Renal cortical epithelial cell (primary cell): ENCODE data around the gene CKS2. TPM values are rescaled to one million over a fixed set of nuclear protein-coding genes. Genes with fewer than 3 reads are reported as not detected.
"Not testable (repeated sequence)": the region's sequence is repeated elsewhere in the genome, so short reads cannot be mapped to it uniquely, and the experiment has no call there.

ENCODE experiments used
- DNase-seq: peaks from one replicate; pipeline ENCODE4 v3.0.0-alpha.2; 2011; ENCODE audit warnings: low read depth
- total RNA-seq: library from RNA; depleted of rRNA; stranded (reverse); fragments of >200 nt; gene quantifications from 2 replicates; pipeline ENCODE4 v1.2.3, GENCODE V29; 2014

The CKS2 gene
- total RNA-seq, result 69.7 and 208 TPM in 2 replicates

DNA sequence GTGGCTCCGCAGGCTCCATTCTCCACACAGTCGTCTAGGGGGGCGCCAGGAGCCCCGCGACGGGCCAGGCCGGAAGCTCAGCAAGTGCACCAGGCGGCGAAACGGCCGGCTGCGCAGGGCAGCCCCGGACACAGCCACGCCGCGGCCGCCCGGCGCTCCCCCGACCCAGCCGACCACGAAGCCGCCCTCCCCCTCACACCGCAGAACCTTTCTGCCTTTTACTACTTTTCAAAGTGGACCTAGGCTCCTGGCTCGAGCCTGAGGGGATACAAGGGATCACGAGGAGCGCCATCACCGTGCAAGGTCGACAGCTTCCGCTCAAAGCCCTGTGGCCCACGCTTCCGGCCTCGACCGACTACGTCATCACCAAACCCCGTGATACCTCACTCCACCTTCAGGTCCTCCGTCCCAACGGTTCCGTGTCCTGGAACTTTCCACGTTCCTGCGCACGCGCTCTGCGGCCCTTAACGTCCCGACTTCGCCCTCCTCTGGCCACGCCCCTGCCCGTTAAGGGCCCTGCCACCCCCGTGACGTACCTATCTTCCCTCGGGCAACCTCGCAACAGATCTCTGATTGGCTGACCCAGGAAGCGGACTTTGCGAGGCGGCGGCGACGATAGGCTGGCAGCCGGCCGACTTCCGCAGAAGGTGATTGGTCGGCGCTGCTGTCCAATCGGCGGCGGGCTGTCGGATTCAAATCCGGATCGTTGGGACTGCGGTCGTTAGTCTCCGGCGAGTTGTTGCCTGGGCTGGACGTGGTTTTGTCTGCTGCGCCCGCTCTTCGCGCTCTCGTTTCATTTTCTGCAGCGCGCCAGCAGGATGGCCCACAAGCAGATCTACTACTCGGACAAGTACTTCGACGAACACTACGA, at the start of gene CKS2:
TSS of gene CKS2 (plus strand) at position 721 of the 871 bp plus-strand sequence. CDS start at position 819, 98 bp downstream.
- DNase-seq, result peak; percentile 99

DNA sequence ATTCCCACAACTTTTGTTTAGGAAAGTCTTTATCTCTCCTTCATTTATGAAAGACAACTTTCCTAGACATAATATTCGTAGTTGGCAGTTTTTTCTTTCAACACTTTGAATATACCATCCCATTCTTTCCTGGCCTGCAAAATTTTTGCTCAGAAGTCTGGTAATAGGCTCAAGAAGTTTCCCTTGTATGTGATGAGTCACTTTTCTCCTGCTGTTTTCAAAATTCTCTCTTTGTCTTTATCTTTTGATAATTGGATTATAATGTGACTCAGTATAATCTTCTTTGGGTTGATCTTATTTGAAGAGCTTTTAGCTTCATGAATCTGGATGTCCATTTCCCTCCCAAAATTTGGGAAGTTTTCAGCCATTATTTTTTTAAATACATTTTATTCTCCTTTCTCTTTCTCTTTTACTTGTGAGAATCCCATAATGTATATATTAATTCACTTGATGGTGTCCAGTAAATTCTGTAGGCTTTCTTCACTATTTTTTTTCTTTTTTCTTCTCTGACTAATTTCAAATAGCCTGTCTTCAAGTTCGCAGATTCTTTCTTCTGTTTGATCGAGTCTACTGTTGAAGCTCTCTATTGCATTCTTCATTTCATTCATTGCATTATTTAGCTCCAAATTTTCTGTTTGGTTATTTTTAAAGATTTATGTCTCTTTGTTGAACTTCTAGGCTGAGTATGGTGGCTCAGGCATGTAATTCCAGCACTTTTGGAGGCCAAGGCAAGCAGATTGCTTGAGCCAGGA, 37.3 kb upstream of the CKS2 start:
- no peak for DNase-seq

DNA sequence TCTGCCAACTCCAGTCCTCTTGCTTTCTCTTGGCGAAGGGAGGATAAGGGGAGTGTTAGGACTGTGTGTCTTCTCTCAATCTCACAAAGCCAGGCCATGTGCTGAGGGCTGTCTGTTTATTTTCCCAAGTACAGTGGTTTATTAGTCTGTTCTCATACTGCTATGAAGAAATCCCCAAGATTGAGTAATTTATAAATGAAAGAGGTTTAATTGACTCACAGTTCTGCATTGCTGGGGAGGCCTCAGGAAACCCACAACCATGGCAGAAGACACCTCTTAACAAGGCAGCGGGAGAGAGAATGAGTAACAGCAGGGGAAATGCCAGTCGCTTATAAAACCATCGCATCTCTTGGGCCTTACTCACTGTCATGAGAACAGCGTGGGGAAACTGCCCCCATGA, 36.2 kb upstream of the CKS2 start:
- peak; percentile 92 for DNase-seq

DNA sequence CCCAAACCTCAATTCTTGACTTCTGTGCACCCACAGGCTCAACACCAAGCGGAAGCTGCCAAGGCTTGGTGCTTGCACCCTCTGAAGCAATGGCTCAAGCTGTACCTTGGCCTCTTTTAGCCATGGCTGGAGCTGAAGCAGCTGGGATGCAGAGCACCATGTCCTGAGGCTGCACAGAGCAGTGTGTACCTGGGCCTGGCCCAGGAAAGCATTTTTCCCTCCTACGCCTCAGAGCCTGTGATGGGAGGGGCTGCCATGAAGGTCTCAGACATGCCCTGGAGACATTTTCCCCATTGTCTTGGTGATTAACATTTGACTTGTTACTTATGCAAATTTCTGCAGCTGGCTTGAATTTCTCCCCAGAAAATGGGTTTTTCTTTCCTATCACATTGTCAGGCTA, 35.0 kb upstream of the CKS2 start:
- not testable (repeated sequence) for DNase-seq

GRCh38 chr9:89277043-89277442, 34.0 kb upstream of the CKS2 start:
- no peak for DNase-seq

DNA sequence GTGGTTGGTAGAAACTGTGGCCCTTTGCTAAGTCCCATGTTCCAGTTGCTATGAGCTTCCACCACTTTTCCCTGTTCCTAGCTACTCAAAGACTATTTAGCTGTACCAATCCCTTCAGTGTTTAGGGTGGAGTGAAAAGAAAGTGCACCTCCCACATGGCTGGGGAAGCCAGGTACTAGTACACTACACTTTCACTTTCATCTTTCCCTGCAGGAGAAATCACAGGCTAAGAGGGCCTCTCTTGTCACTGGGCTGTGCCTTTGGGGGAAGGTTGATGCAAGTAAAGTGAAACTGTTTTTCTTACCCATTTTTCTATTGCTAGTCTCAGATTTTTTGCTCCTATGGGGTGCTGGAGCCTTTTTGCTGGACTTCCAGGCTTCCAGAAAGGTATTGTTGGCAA, 33.5 kb upstream of the CKS2 start:
- peak; percentile 46 for DNase-seq

DNA sequence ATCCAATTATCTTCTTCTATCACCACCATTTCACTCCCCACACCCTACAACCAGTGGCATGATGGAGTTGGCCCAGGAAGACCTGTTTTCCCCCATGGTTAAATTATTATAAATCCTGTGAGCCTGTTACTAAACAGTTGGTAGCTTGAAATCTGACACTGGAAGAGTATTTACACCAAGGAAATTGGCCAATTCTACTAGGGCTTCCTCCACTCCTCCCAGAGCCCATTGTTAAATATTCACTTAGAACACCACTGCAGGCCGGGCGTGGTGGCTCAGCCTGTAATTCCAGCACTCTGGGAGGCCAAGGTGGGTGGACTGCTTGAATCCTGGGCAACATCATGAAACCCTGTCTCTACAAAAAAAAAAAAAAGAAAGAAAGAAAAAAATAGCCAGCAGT, 32.4 kb upstream of the CKS2 start:
- DNase-seq, result peak; percentile 65

DNA sequence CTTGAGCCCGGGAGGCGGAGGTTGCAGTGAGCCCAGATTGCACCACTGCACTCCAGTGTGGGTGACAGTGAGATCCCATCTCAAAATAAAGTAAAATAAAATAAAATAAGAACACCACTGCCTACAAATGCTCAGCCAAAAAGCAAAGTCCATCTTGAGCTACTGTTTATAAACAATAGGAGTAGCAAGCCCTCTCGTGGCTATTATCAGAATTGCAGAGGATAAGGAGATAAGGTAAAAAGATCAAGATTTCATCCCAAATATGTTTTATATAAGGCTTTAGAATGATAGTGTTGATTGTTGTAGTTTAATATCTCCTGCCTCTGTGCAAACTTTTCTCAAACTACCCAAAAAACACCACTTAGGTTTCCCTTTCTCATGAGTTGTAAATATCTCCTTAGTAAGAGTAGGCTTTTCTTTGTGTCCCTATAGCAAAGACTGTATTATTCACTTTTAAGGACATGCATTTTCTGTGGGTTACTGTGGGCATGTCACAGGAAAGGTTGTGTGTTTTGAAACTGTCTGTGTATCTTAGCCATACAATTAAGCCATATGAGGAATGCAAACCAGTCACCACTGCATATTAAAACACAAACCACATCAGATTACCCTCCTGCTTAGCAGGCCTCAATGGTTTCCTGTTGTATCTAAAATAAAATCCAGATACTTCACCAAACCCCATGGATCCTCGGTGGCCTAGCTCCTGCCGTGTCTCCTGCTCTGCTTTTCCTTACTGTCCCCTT, 31.8 kb upstream of the CKS2 start:
- peak; percentile 62 for DNase-seq

- DNase-seq, result no peak
These were observed 29.9 kb upstream of the CKS2 start for GRCh38 chr9:89281106-89281505.

GRCh38 chr9:89282248-89282968, 28.6 kb upstream of the CKS2 start:
- DNase-seq, result not testable (repeated sequence)

DNA sequence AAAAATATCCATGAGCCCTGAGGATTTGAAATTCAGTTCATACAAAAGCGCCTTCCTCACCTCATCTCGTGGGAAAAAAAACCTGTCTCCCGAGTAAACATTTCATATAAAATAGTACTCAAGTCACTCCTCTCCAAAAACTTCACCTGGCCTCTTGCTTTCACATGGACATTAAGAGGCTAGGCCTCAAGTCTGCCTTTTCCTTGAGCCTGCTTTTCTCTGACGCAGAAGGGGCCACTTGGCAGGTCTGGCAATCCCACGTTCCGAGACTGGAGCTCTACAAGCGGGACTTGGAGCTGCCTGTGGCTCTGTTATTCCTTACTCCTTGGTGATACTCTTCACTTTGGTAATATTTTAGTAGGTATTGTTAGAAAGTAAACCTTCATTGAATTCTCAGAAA, 26.9 kb upstream of the CKS2 start:
- DNase-seq, result no peak

GRCh38 chr9:89291741-89292140, 19.3 kb upstream of the CKS2 start:
- no peak for DNase-seq

DNA sequence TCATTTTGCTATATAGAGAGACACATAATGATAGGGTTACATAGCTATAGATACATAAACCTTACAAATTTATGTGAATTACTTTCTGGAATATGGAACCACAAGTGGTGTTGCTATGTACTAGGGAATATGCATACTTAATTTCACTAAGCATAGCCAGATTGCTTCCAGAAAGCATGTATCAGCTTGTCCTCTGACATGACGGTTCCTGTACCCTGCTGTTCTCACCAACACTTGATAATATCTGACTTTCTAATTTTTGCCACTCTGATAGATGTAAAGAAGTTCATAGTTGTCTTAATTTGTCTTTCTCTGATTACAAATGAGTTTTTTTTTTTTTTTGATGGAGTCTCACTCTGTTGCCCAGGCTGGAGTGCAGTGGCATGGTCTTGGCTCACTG, 18.0 kb upstream of the CKS2 start:
- no peak for DNase-seq

DNA sequence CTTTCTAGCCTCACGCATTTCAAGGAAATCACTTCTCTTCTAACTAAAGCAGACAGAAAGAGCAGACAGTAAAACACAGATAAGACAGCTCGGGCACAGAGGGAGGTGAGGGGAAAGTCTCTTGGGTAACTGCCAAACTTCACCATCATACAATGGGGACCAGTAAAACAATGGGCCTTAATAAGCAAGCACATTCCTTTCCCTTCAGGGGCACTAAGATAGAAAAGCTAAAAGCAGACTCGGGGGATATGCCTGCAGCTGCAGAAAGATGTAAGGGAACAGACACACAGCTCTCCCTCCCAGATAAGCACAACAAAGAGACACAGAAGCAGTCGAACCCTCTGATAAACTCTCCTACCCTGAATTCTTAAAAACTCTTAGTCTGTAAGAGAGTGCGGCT, 15.6 kb upstream of the CKS2 start:
- no peak for DNase-seq

DNA sequence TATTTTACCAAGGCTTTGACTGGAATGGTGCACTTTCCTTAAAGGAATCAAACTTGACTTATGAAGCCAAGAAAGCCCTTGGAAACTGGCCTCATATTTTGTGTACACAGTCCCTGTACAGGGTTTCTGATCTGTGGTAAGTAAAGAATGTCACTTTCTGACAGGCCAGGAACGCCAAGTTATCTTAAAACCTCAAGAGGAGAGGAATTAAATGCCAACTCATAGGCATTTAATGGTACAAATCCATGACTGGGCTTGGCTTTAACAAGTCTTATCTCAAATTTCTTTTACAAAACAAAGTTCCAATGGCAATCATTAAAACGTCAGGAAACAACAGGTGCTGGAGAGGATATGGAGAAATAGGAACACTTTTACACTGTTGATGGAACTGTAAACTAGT, 9.0 kb upstream of the CKS2 start:
- DNase-seq, result not testable (repeated sequence)

- DNase-seq, result peak; percentile 49
These were observed 6.8 kb upstream of the CKS2 start for GRCh38 chr9:89304020-89304833.

- no peak for DNase-seq
These were observed 6.2 kb upstream of the CKS2 start for GRCh38 chr9:89304834-89305188.

DNA sequence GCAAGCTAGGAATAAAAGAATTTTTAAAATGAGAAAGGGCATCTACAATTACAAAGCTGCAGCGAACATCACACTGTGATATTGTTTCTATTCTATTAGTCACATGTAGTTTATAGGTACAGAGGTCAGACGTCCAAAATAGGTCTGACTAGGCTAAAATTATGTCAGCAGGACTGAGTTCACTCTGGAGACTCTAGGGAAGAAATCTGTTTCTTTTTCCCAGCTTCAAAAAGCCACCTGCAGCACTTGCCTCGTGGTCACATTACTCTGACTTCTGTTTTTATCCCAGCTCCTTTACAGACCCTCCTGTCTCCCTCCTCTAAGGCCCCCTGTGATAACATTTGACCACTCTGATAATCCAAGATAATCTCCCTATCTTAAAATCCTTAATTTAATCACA, 5.1 kb upstream of the CKS2 start:
- no peak for DNase-seq

DNA sequence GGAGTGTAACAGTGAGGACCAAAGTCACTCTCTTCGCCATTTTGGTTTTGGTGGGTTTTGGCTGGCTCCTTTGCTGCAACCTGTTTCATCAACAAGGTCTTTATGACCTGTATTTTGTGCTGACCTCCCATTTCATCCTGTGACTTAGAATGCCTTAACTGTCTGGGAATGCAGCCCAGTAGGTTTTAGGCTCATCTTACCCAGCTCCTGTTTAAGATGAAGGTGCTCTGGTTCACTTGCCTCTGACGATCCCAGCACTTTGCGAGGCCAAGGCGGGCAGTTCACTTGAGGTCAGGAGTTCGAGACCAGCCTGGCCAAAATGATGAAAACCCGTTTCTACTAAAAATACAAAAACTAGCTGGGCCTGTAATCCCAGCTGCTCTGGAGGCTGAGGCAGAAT, 1.8 kb upstream of the CKS2 start:
- no peak for DNase-seq

- DNase-seq, result peak; percentile 29
These were observed 1.2 kb upstream of the CKS2 start for GRCh38 chr9:89309608-89310474.
